ENCODE results near the gene MAPKAP1. TPM values are rescaled to one million over a fixed set of nuclear protein-coding genes. Genes with fewer than 3 reads are reported as not detected.

The MAPKAP1 gene
- total and polyA plus RNA-seq, 9 of the 15 experiments (the other 6 are each of a cell fraction or from before 2014, with no cell fraction given), result 2.6 to 82.1 (median 61.1) TPM

DNA sequence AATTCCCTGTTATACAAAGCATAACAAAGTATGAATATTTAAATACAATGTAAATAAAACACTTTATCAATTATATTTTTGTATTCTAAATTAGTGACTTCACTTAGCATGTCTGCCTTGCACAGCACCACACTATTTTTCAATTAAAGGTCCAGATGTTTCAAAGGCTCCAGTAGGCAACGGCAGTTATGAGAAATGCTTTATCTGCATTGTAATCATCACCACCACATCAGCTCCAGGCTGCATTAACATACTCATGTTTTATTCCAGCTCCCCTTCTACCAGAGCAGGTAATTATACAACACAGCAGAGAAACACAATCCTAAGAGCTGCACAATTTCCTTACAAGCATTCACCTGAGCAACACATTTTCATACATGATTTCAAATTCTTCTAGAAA, 102.8 kb downstream of the MAPKAP1 start:
- Histone ChIP-seq H4K20me1 (replicated peaks; ENCODE audit: control insufficient read depth, insufficient read depth, low read length) (no peaks in the 10 kb centered on the region), H3K9ac (ENCODE audit: insufficient read depth in 1 of 2, low read depth in 2 of 2, low read length in 2 of 2) (no peak overlapping the region), H3K4me2 (ENCODE audit: insufficient read depth, low read length) (no peak overlapping the region), H3K9me1 (ENCODE audit: control insufficient read depth, insufficient read depth, low read length) (no peaks in the 10 kb centered on the region), H3K4me3 (no peak overlapping the region), H3K4me1 (replicated peaks in 1 of 2; ENCODE audit: control insufficient read depth in 2 of 2, insufficient read depth in 2 of 2, low read length in 2 of 2) (no peaks in the 10 kb centered on the region), H3K79me2 (ENCODE audit: control insufficient read depth, insufficient read depth, low read length) (no peaks in the 10 kb centered on the region), H2AFZ (ENCODE audit: low read depth, low read length) (no peak overlapping the region), H3K36me3 (ENCODE audit: control insufficient read depth, insufficient read depth, low read length) (no peaks in the 10 kb centered on the region), H3K27ac (ENCODE audit: extremely low read depth, low read depth, low read length) (no peak overlapping the region), H3K27me3 (ENCODE audit: control insufficient read depth in 2 of 2, insufficient read depth in 2 of 2, low read length in 2 of 2) (no peaks in the 10 kb centered on the region), H3K9me3 (replicated peaks; ENCODE audit: control insufficient read depth, insufficient read depth, low read depth, low read length) (no peaks in the 10 kb centered on the region)
- ChIA-PET POLR2A (interaction anchor here (0.5 kb wide), 2 partner anchors 52 to 875 kb away, joined by 3 read pairs; no protein-coding TSS in a partner anchor), CTCF (ENCODE audit: low intra/inter-chr PET ratio) (no interaction called here)
- in situ Hi-C loops (cut with MboI), result no loop called here
- ATAC-seq, result no peak
- BruUV-seq (replicated peaks), result no TSS peak
- TF ChIP-seq ZNF507 (tag; conservative IDR thresholded peaks at IDR 0.05), result no peak
- TF ChIP-seq NCOA2 (IDR thresholded peaks at IDR 0.05; ENCODE audit: partially characterized antibody in 2 of 2), result no peak
- no peak for TF ChIP-seq ZBTB7A (IDR thresholded peaks at IDR 0.05; ENCODE audit: borderline replicate concordance, control insufficient read depth, low read depth, low read length)
- no peak for TF ChIP-seq RBM39 (optimal IDR thresholded peaks at IDR 0.05; ENCODE audit: low read depth, low read length)
- TF ChIP-seq SRF (CRISPR knock-in tag; IDR thresholded peaks at IDR 0.05), result no peak
- no peak for TF ChIP-seq TOE1 (IDR thresholded peaks at IDR 0.05; ENCODE audit: borderline replicate concordance)
- no peak for TF ChIP-seq TOE1 (CRISPR knock-in tag; IDR thresholded peaks at IDR 0.05; ENCODE audit: borderline replicate concordance, low read depth)
- TF ChIP-seq ELF2 (CRISPR knock-in tag; IDR thresholded peaks at IDR 0.05), result no peak
- TF ChIP-seq SAFB2 (IDR thresholded peaks at IDR 0.05; ENCODE audit: borderline replicate concordance, low read depth, low read length, severe bottlenecking), result no peak
- no peak for TF ChIP-seq MAFF (IDR thresholded peaks at IDR 0.05; ENCODE audit: low read length)
- TF ChIP-seq PHTF2 (CRISPR knock-in tag; IDR thresholded peaks at IDR 0.05), result no peak
- TF ChIP-seq RFX7 (CRISPR knock-in tag; IDR thresholded peaks at IDR 0.05), result no peak
- TF ChIP-seq, protein P1, sequence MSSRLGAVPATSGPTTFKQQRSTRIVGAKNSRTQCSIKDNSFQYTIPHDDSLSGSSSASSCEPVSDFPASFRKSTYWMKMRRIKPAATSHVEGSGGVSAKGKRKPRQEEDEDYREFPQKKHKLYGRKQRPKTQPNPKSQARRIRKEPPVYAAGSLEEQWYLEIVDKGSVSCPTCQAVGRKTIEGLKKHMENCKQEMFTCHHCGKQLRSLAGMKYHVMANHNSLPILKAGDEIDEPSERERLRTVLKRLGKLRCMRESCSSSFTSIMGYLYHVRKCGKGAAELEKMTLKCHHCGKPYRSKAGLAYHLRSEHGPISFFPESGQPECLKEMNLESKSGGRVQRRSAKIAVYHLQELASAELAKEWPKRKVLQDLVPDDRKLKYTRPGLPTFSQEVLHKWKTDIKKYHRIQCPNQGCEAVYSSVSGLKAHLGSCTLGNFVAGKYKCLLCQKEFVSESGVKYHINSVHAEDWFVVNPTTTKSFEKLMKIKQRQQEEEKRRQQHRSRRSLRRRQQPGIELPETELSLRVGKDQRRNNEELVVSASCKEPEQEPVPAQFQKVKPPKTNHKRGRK (tag; IDR thresholded peaks at IDR 0.05), result no peak
- TF ChIP-seq, protein P2, sequence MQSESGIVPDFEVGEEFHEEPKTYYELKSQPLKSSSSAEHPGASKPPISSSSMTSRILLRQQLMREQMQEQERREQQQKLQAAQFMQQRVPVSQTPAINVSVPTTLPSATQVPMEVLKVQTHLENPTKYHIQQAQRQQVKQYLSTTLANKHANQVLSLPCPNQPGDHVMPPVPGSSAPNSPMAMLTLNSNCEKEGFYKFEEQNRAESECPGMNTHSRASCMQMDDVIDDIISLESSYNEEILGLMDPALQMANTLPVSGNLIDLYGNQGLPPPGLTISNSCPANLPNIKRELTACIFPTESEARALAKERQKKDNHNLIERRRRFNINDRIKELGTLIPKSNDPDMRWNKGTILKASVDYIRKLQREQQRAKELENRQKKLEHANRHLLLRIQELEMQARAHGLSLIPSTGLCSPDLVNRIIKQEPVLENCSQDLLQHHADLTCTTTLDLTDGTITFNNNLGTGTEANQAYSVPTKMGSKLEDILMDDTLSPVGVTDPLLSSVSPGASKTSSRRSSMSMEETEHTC (IDR thresholded peaks at IDR 0.05), result no peak
- no peak for TF ChIP-seq ZNF184 (CRISPR knock-in tag; IDR thresholded peaks at IDR 0.05)
- WGBS (ENCODE audit: insufficient coverage, low coverage, missing lambda C conversion rate), result 13% methylated on average over 1 of the region's 1 CpG
- no peak for DNase-seq (ENCODE audit: extremely low read depth in 1 of 4, low spot score in 3 of 4)
- FAIRE-seq, result no peak
- intact Hi-C loops (cut with micrococcal nuclease), result no loop called here

All from K562 (cell line).